Neural cell (in vitro differentiated cells): ENCODE results near the gene PRM1. TPM values are rescaled to one million over a fixed set of nuclear protein-coding genes. Genes with fewer than 3 reads are reported as not detected.

ENCODE experiments used
- H2AFZ ChIP-seq: fragments of 200-600, 300-800 bp; sonication (generic), shearing (Covaris generic); 2 replicates; pipeline ENCODE4 v1.6.0; 2014; ENCODE audit warnings: low read depth, mild to moderate bottlenecking, antibody characterized with exemption, low read length, moderate library complexity
- H3F3A ChIP-seq: fragments of 200-600 bp; shearing (Covaris generic); 2 replicates; pipeline ENCODE4 v1.6.1; 2016; ENCODE audit warnings: mild to moderate bottlenecking, moderate library complexity, mixed read lengths, antibody characterized with exemption, low read length; ENCODE audit not compliant: insufficient read depth, poor library complexity, severe bottlenecking
- H3K27ac ChIP-seq: fragments of 200-600, 300-800 bp; sonication (generic), shearing (Covaris generic); 2 replicates; pipeline ENCODE4 v1.5.1; 2014; ENCODE audit warnings: mild to moderate bottlenecking, low read length, moderate library complexity
- H3K27me3 ChIP-seq: fragments of 300-800, 200-600 bp; sonication (generic), shearing (Covaris generic); 2 replicates; pipeline ENCODE4 v1.6.0; 2014; ENCODE audit warnings: mild to moderate bottlenecking, low read depth, low read length, moderate library complexity; ENCODE audit not compliant: insufficient read depth
- H3K36me3 ChIP-seq: fragments of 300-800, 200-600 bp; sonication (generic), shearing (Covaris generic); 2 replicates; pipeline ENCODE4 v1.5.1; 2014; ENCODE audit warnings: mild to moderate bottlenecking, antibody characterized with exemption, low read length, moderate library complexity; ENCODE audit not compliant: insufficient read depth
- H3K4me2 ChIP-seq: fragments of 300-800, 200-600 bp; sonication (generic), shearing (Covaris generic); 2 replicates; pipeline ENCODE4 v1.6.0; 2014; ENCODE audit warnings: mild to moderate bottlenecking, low read length
- H3K4me3 ChIP-seq: fragments of 300-800, 200-600 bp; sonication (generic), shearing (Covaris generic); 2 replicates; pipeline ENCODE4 v1.5.1; 2014; ENCODE audit warnings: mild to moderate bottlenecking, low read length, moderate library complexity
- H3K79me2 ChIP-seq: fragments of 200-600 bp; shearing (Covaris generic); replicated peaks from 2 replicates; pipeline ENCODE4 v1.6.0; 2014; ENCODE audit warnings: mild to moderate bottlenecking, low read length, moderate library complexity; ENCODE audit not compliant: insufficient read depth
- H3K9ac ChIP-seq: fragments of 300-800, 200-600 bp; sonication (generic), shearing (Covaris generic); 2 replicates; pipeline ENCODE4 v1.6.1; 2016; ENCODE audit warnings: mild to moderate bottlenecking, low read length, mixed read lengths
- H3K9me2 ChIP-seq: fragments of 200-600 bp; shearing (Covaris generic); 2 replicates; pipeline ENCODE4 v1.6.1; 2016; ENCODE audit warnings: mild to moderate bottlenecking, low read length, mixed read lengths; ENCODE audit not compliant: insufficient read depth
- H3K9me3 ChIP-seq: fragments of 200-600, 300-800 bp; sonication (generic), shearing (Covaris generic); 2 replicates; pipeline ENCODE4 v1.6.1; 2016; ENCODE audit warnings: mild to moderate bottlenecking, mixed run types, low read length, moderate library complexity, mixed read lengths
- H4K20me1 ChIP-seq: fragments of 200-600 bp; shearing (Covaris generic); 2 replicates; pipeline ENCODE4 v1.6.1; 2016; ENCODE audit warnings: mild to moderate bottlenecking, mixed run types; ENCODE audit not compliant: insufficient read depth
- EP300 ChIP-seq: fragments of 450-650 bp; conservative IDR thresholded peaks from 2 replicates; pipeline ENCODE4 v1.6.1; 2014; ENCODE audit warnings: antibody characterized with exemption, mild to moderate bottlenecking, moderate library complexity; ENCODE audit not compliant: poor library complexity, severe bottlenecking
- EZH2 ChIP-seq: fragments of 200-600, 300-800 bp; shearing (Covaris generic), sonication (generic); IDR thresholded peaks from 2 replicates; pipeline ENCODE4 v1.6.1; 2014; ENCODE audit warnings: antibody characterized with exemption, low read length, borderline replicate concordance, mild to moderate bottlenecking; ENCODE audit not compliant: insufficient read depth, poor library complexity, severe bottlenecking
- MXI1 ChIP-seq: fragments of 450-650 bp; conservative IDR thresholded peaks from 2 replicates; pipeline ENCODE4 v1.6.1; 2014; ENCODE audit warnings: antibody characterized with exemption, mild to moderate bottlenecking; ENCODE audit not compliant: poor library complexity, severe bottlenecking
- POLR2AphosphoS5 ChIP-seq: IDR thresholded peaks from 2 replicates; pipeline ENCODE4 v1.6.1; 2012
- RAD21 ChIP-seq: fragments of 450-650 bp; conservative IDR thresholded peaks from 2 replicates; pipeline ENCODE4 v1.6.1; 2014; ENCODE audit warnings: antibody characterized with exemption, mild to moderate bottlenecking, moderate library complexity
- SMC3 ChIP-seq: fragments of 450-650 bp; conservative IDR thresholded peaks from 2 replicates; pipeline ENCODE4 v1.6.1; 2014; ENCODE audit warnings: antibody characterized with exemption, mild to moderate bottlenecking, moderate library complexity; ENCODE audit not compliant: poor library complexity
- TAF1 ChIP-seq: IDR thresholded peaks from 2 replicates; pipeline ENCODE4 v1.6.1; 2012; ENCODE audit warnings: low read depth
- polyA plus RNA-seq: library from polyadenylated mRNA; depleted of rRNA; stranded (reverse); fragments of >200 nt; gene quantifications from 2 replicates; pipeline ENCODE4 v1.2.3, GENCODE V29; 2014
- TF ChIP-seq, protein P1 (sequence below): IDR thresholded peaks from 2 replicates; pipeline ENCODE4 v1.6.1; 2012; ENCODE audit warnings: borderline replicate concordance

The PRM1 gene
- polyA plus RNA-seq, 1 donor from 2014 or later, result not detected

DNA sequence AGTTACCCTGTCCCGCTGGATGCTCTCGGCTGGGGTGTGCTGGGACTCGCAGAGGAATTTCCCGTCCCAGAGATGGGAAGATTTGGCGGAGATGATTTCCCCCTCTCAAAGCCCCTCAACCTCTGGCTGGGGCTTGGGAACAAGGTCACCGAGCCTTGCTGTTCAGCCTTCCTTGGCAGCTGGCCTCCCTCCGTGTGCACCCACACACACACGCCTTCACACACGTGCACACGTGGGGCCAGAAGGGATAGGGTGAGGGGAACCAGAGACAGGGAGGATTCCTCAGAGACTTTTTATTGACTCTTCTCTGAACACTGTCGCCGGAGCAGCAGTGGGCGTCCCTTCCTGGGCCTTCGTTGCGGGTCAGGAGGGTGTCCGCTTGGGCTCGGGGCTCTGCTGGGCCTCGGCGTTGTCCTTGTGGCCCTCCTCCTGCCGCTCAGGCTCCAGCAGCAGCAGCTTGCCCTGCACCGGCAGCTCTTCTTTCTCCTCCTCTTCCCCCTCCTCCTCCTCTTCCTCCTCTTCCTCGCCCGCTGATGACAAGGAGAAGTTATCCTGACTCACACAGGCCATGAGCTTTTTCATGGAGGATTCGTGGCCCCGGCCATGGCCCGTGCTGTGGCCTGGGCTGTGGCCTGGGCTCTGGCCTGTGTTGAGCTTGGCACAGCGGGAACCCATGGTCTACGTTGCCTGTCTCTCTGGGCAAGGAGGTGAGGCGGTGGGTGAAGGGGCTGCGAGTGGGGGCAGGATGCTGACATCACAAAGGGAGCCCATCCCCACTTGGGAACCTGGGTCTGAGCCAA is 8.0 kb downstream of the PRM1 start, which contains the start of gene PRM3:
Gene PRM3, minus strand, starts transcription at position 709 of the 800 bp plus-strand sequence. Its CDS starts 34 bp downstream, at position 675.
- Histone ChIP-seq H3K27ac (no peak within 1 kb of the TSS), H3K4me2 (no peak within 1 kb of the TSS), H3K79me2 (no peaks in the 10 kb centered on the region), H3K36me3 (no peaks in the 10 kb centered on the region), H3F3A (no peaks in the 10 kb centered on the region), H2AFZ (no peak within 1 kb of the TSS), H3K9ac (no peak within 1 kb of the TSS), H4K20me1 (no peaks in the 10 kb centered on the region), H3K27me3 (no peaks in the 10 kb centered on the region), H3K4me3 (no peak within 1 kb of the TSS), H3K9me3 (no peaks in the 10 kb centered on the region), H3K9me2 (no peaks in the 10 kb centered on the region)
- TF ChIP-seq MXI1 (no peak), POLR2AphosphoS5 (no peak), EZH2 (no peak), RAD21 (no peak), TAF1 (no peak), EP300 (no peak), SMC3 (no peak)
- TF ChIP-seq, protein P1, sequence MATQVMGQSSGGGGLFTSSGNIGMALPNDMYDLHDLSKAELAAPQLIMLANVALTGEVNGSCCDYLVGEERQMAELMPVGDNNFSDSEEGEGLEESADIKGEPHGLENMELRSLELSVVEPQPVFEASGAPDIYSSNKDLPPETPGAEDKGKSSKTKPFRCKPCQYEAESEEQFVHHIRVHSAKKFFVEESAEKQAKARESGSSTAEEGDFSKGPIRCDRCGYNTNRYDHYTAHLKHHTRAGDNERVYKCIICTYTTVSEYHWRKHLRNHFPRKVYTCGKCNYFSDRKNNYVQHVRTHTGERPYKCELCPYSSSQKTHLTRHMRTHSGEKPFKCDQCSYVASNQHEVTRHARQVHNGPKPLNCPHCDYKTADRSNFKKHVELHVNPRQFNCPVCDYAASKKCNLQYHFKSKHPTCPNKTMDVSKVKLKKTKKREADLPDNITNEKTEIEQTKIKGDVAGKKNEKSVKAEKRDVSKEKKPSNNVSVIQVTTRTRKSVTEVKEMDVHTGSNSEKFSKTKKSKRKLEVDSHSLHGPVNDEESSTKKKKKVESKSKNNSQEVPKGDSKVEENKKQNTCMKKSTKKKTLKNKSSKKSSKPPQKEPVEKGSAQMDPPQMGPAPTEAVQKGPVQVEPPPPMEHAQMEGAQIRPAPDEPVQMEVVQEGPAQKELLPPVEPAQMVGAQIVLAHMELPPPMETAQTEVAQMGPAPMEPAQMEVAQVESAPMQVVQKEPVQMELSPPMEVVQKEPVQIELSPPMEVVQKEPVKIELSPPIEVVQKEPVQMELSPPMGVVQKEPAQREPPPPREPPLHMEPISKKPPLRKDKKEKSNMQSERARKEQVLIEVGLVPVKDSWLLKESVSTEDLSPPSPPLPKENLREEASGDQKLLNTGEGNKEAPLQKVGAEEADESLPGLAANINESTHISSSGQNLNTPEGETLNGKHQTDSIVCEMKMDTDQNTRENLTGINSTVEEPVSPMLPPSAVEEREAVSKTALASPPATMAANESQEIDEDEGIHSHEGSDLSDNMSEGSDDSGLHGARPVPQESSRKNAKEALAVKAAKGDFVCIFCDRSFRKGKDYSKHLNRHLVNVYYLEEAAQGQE, result no peak

- no peaks in the 10 kb centered on the region for H3K9me3 ChIP-seq
- TF ChIP-seq, protein P1, result no peak
- no peak for TF ChIP-seq MXI1
- TF ChIP-seq RAD21, result no peak
- no peak for TF ChIP-seq SMC3
- no peak overlapping the region for H3K4me3 ChIP-seq
- H3K4me2 ChIP-seq, result no peak overlapping the region
- no peaks in the 10 kb centered on the region for H3K27me3 ChIP-seq
- no peaks in the 10 kb centered on the region for H3K79me2 ChIP-seq
- no peak overlapping the region for H3K9ac ChIP-seq
- no peaks in the 10 kb centered on the region for H3K36me3 ChIP-seq
- no peaks in the 10 kb centered on the region for H3F3A ChIP-seq
- H4K20me1 ChIP-seq, result no peaks in the 10 kb centered on the region
- H2AFZ ChIP-seq, result no peak overlapping the region
- H3K27ac ChIP-seq, result no peak overlapping the region
- no peaks in the 10 kb centered on the region for H3K9me2 ChIP-seq
Observed at GRCh38 chr16:11272484-11272883, 8.6 kb downstream of the PRM1 start.
